HepG2 (cell line): ENCODE measurements around the gene CDC42SE1. TPM values are rescaled to one million over a fixed set of nuclear protein-coding genes. Genes with fewer than 3 reads are reported as not detected.

Source experiments
- CHD2 ChIP-seq: IDR thresholded peaks from 2 replicates; pipeline ENCODE4 v1.6.1; 2011; ENCODE audit warnings: low read depth, low read length, improper control_type of control experiment
- DMAP1 ChIP-seq: IDR thresholded peaks from 2 replicates; pipeline ENCODE4 v1.6.1; 2016
- FOXC1 ChIP-seq: sonication (generic); formaldehyde crosslinking; IDR thresholded peaks from 2 replicates; pipeline ENCODE4 v1.8.0; 2022; ENCODE audit warnings: mild to moderate bottlenecking, missing genetic modification reagents, borderline replicate concordance
- GABPB1 ChIP-seq: IDR thresholded peaks from 2 replicates; pipeline ENCODE4 v1.6.1; 2016; ENCODE audit warnings: mild to moderate bottlenecking, missing genetic modification reagents, moderate library complexity, missing compliant biosample characterization
- GFI1 ChIP-seq: sonication (generic); formaldehyde crosslinking; IDR thresholded peaks from 2 replicates; pipeline ENCODE4 v1.5.0; 2020; ENCODE audit warnings: missing genetic modification reagents, mild to moderate bottlenecking, borderline replicate concordance
- HES4 ChIP-seq: sonication (generic); formaldehyde crosslinking; IDR thresholded peaks from 2 replicates; pipeline ENCODE4 v1.9.0; 2021; ENCODE audit warnings: mild to moderate bottlenecking, missing genetic modification reagents, borderline replicate concordance
- MAF1 ChIP-seq: sonication (generic); formaldehyde crosslinking; IDR thresholded peaks from 2 replicates; pipeline ENCODE4 v1.5.0; 2020; ENCODE audit warnings: missing genetic modification reagents, borderline replicate concordance
- POLR2G ChIP-seq: fragments of 200-400 bp; formaldehyde crosslinking; IDR thresholded peaks from 2 replicates; pipeline ENCODE4 v1.6.1; 2018; ENCODE audit warnings: mild to moderate bottlenecking, low read depth, low read length, moderate library complexity
- SMC3 ChIP-seq: IDR thresholded peaks from 2 replicates; pipeline ENCODE4 v1.6.1; 2011; ENCODE audit warnings: low read length, improper control_type of control experiment
- SPEN ChIP-seq: sonication (generic); formaldehyde crosslinking; IDR thresholded peaks from 2 replicates; pipeline ENCODE4 v1.5.1; 2020; ENCODE audit warnings: low read depth, mild to moderate bottlenecking, missing genetic modification reagents
- SRSF9 ChIP-seq: fragments of 200-400 bp; formaldehyde crosslinking; IDR thresholded peaks from 2 replicates; pipeline ENCODE4 v1.6.1; 2018; ENCODE audit warnings: borderline replicate concordance, mild to moderate bottlenecking, low read depth, low read length; ENCODE audit not compliant: insufficient read depth, poor library complexity, severe bottlenecking
- ZNF225 ChIP-seq: sonication (generic); formaldehyde crosslinking; IDR thresholded peaks from 2 replicates; pipeline ENCODE4 v1.4.0; 2020; ENCODE audit warnings: mild to moderate bottlenecking, missing genetic modification reagents
- ZNF383 ChIP-seq: sonication (generic); formaldehyde crosslinking; IDR thresholded peaks from 2 replicates; pipeline ENCODE4 v1.4.0; 2020; ENCODE audit warnings: missing genetic modification reagents, mild to moderate bottlenecking, borderline replicate concordance
- ZNF441 ChIP-seq: sonication (generic); formaldehyde crosslinking; IDR thresholded peaks from 2 replicates; pipeline ENCODE4 v1.7.0; 2021; ENCODE audit warnings: missing genetic modification reagents, borderline replicate concordance
- ZNF703 ChIP-seq: sonication (generic); formaldehyde crosslinking; IDR thresholded peaks from 2 replicates; pipeline ENCODE4 v1.5.1; 2020; ENCODE audit warnings: missing genetic modification reagents, mild to moderate bottlenecking, moderate library complexity, borderline replicate concordance
- ZNF777 ChIP-seq: sonication (generic); formaldehyde crosslinking; IDR thresholded peaks from 2 replicates; pipeline ENCODE4 v1.4.0; 2020; ENCODE audit warnings: missing genetic modification reagents
- polyA plus RNA-seq, 8 experiments: library from polyadenylated mRNA; depleted of rRNA in 3 of 8; stranded (reverse) in 7 of 8; unstranded in 1 of 8; fragments of >200 nt; fragmentation: Illumina TruSeq in 4 of 8; extraction: Trizol in 4 of 8; gene quantifications; 2 replicates each; pipeline versions ENCODE4 v1.2.1 to v1.2.3, GENCODE V29; 2011 to 2016; ENCODE audit warnings: low read depth in 4 of 8, missing spikeins in 1 of 8, mixed read lengths in 1 of 8; ENCODE audit not compliant: insufficient read depth in 1 of 8
- total RNA-seq, 5 experiments: library from RNA; depleted of rRNA; stranded (reverse); fragments of >200 nt; fragmentation: Illumina TruSeq; extraction: Trizol; gene quantifications; 2 replicates each; pipeline ENCODE4 v1.2.3, GENCODE V29; 2016; ENCODE audit warnings: low read depth in 1 of 5
- TF ChIP-seq, protein P1 (sequence below): sonication (generic); formaldehyde crosslinking; IDR thresholded peaks from 2 replicates; pipeline ENCODE4 v1.4.0; 2020; ENCODE audit warnings: missing genetic modification reagents; ENCODE audit errors: not compliant biosample characterization
- TF ChIP-seq, protein P2 (sequence below): sonication (generic); formaldehyde crosslinking; conservative IDR thresholded peaks from 2 replicates; pipeline ENCODE4 v1.8.1; 2023; ENCODE audit warnings: missing genetic modification reagents
- TF ChIP-seq, protein P3 (sequence below): sonication (generic); formaldehyde crosslinking; IDR thresholded peaks from 2 replicates; pipeline ENCODE4 v1.5.0; 2020; ENCODE audit warnings: mild to moderate bottlenecking, missing genetic modification reagents
- TF ChIP-seq, protein P4 (sequence below), 2 experiments: sonication (generic) in 1 of 2; formaldehyde crosslinking in 1 of 2; IDR thresholded peaks; 2 replicates each; pipeline versions ENCODE4 v1.4.0 to v1.6.1; 2018 to 2020; ENCODE audit warnings: missing genetic modification reagents in 2 of 2, borderline replicate concordance in 1 of 2, low read depth in 1 of 2, mild to moderate bottlenecking in 1 of 2, missing biosample characterization in 1 of 2
- TF ChIP-seq, protein P5 (sequence below): sonication (generic); formaldehyde crosslinking; IDR thresholded peaks from 2 replicates; pipeline ENCODE4 v1.5.0; 2020; ENCODE audit warnings: missing genetic modification reagents

CDC42SE1 gene
- total and polyA plus RNA-seq, 2 of the 13 experiments (the other 11 are each of a cell fraction or from before 2014, with no cell fraction given) = 17.6 to 17.9 TPM

DNA sequence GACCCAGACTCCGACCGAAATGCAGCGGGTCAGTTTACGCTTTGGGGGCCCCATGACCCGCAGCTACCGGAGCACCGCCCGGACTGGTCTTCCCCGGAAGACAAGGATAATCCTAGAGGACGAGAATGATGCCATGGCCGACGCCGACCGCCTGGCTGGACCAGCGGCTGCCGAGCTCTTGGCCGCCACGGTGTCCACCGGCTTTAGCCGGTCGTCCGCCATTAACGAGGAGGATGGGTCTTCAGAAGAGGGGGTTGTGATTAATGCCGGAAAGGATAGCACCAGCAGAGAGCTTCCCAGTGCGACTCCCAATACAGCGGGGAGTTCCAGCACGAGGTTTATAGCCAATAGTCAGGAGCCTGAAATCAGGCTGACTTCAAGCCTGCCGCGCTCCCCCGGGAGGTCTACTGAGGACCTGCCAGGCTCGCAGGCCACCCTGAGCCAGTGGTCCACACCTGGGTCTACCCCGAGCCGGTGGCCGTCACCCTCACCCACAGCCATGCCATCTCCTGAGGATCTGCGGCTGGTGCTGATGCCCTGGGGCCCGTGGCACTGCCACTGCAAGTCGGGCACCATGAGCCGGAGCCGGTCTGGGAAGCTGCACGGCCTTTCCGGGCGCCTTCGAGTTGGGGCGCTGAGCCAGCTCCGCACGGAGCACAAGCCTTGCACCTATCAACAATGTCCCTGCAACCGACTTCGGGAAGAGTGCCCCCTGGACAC is 11.3 kb downstream of the CDC42SE1 start (continued):
- TF ChIP-seq CHD2 (no peak), ZNF441 (CRISPR knock-in tag) (peak; percentile 14; the same call in 1 of the 2 replicates), POLR2G (peak; percentile 19; the same call in 1 of the 2 replicates), ZNF703 (peak; percentile 81; the same call in 1 of the 2 replicates), ZNF383 (0 out of 2 replicates have a peak, but pooled peaks have one; percentile 52), ZNF777 (CRISPR knock-in tag) (no peak; the same call in 1 of the 2 replicates), SRSF9 (no peak), DMAP1 (0 out of 2 replicates have a peak, but pooled peaks have one; percentile 23), FOXC1 (CRISPR knock-in tag) (peak; percentile 29; the same call in 1 of the 2 replicates), SMC3 (0 out of 2 replicates have a peak, but pooled peaks have one; percentile 51), GFI1 (peak; percentile 17; the same call in 1 of the 2 replicates), GABPB1 (CRISPR knock-in tag) (peak; percentile 51), HES4 (CRISPR knock-in tag) (0 out of 2 replicates have a peak, but pooled peaks have one; percentile 49), ZNF225 (peak; percentile 48; the same call in 1 of the 2 replicates), MAF1 (CRISPR knock-in tag) (no peak; the same call in 1 of the 2 replicates), SPEN (CRISPR knock-in tag) (no peak)
- TF ChIP-seq, protein P1, sequence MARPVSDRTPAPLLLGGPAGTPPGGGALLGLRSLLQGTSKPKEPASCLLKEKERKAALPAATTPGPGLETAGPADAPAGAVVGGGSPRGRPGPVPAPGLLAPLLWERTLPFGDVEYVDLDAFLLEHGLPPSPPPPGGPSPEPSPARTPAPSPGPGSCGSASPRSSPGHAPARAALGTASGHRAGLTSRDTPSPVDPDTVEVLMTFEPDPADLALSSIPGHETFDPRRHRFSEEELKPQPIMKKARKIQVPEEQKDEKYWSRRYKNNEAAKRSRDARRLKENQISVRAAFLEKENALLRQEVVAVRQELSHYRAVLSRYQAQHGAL (CRISPR knock-in tag) = no peak
- TF ChIP-seq, protein P2, sequence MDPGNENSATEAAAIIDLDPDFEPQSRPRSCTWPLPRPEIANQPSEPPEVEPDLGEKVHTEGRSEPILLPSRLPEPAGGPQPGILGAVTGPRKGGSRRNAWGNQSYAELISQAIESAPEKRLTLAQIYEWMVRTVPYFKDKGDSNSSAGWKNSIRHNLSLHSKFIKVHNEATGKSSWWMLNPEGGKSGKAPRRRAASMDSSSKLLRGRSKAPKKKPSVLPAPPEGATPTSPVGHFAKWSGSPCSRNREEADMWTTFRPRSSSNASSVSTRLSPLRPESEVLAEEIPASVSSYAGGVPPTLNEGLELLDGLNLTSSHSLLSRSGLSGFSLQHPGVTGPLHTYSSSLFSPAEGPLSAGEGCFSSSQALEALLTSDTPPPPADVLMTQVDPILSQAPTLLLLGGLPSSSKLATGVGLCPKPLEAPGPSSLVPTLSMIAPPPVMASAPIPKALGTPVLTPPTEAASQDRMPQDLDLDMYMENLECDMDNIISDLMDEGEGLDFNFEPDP (CRISPR knock-in tag) = no peak
- TF ChIP-seq, protein P3, sequence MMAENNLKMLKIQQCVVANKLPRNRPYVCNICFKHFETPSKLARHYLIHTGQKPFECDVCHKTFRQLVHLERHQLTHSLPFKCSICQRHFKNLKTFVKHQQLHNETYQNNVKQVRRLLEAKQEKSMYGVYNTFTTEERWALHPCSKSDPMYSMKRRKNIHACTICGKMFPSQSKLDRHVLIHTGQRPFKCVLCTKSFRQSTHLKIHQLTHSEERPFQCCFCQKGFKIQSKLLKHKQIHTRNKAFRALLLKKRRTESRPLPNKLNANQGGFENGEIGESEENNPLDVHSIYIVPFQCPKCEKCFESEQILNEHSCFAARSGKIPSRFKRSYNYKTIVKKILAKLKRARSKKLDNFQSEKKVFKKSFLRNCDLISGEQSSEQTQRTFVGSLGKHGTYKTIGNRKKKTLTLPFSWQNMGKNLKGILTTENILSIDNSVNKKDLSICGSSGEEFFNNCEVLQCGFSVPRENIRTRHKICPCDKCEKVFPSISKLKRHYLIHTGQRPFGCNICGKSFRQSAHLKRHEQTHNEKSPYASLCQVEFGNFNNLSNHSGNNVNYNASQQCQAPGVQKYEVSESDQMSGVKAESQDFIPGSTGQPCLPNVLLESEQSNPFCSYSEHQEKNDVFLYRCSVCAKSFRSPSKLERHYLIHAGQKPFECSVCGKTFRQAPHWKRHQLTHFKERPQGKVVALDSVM (CRISPR knock-in tag) = peak; percentile 36; the same call in 1 of the 2 replicates
- TF ChIP-seq, protein P4, sequence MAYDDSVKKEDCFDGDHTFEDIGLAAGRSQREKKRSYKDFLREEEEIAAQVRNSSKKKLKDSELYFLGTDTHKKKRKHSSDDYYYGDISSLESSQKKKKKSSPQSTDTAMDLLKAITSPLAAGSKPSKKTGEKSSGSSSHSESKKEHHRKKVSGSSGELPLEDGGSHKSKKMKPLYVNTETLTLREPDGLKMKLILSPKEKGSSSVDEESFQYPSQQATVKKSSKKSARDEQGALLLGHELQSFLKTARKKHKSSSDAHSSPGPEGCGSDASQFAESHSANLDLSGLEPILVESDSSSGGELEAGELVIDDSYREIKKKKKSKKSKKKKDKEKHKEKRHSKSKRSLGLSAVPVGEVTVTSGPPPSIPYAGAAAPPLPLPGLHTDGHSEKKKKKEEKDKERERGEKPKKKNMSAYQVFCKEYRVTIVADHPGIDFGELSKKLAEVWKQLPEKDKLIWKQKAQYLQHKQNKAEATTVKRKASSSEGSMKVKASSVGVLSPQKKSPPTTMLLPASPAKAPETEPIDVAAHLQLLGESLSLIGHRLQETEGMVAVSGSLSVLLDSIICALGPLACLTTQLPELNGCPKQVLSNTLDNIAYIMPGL (CRISPR knock-in tag; IDR thresholded peaks at IDR 0.05; ENCODE audit: borderline replicate concordance in 1 of 2, low read depth in 1 of 2) = peak; percentile 89 to 93
- TF ChIP-seq, protein P5, sequence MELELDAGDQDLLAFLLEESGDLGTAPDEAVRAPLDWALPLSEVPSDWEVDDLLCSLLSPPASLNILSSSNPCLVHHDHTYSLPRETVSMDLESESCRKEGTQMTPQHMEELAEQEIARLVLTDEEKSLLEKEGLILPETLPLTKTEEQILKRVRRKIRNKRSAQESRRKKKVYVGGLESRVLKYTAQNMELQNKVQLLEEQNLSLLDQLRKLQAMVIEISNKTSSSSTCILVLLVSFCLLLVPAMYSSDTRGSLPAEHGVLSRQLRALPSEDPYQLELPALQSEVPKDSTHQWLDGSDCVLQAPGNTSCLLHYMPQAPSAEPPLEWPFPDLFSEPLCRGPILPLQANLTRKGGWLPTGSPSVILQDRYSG (CRISPR knock-in tag) = peak; percentile 76; the same call in 1 of the 2 replicates
